ENCODE data around the gene POLD2. TPM values are rescaled to one million over a fixed set of nuclear protein-coding genes. Genes with fewer than 3 reads are reported as not detected.
A peak's percentile ranks its signal among the peaks of the same experiment; 100 is the strongest.

The POLD2 gene
- polyA plus RNA-seq, 5 donors, result 87.9 to 126 (median 101) TPM

- DNase-seq, result no peak
Observed at GRCh38 chr7:44114586-44115310, 8.6 kb downstream of the POLD2 start.

- no peak for DNase-seq
Observed at GRCh38 chr7:44113764-44114354, 9.5 kb downstream of the POLD2 start.

GRCh38 chr7:44112997-44113763 lies 10.2 kb downstream of the POLD2 start:
- no peak for DNase-seq

GRCh38 chr7:44112231-44112996 lies 10.9 kb downstream of the POLD2 start:
- no peak for DNase-seq

- no peak for DNase-seq
Observed at GRCh38 chr7:44111761-44112160, 11.6 kb downstream of the POLD2 start.

GRCh38 chr7:44110719-44111635 lies 12.4 kb downstream of the POLD2 start:
- no peak for DNase-seq

- no peak for DNase-seq
Observed at GRCh38 chr7:44109991-44110390, 13.4 kb downstream of the POLD2 start.

- no peak for DNase-seq
Observed at GRCh38 chr7:44108768-44109750, 14.3 kb downstream of the POLD2 start.

- DNase-seq, result no peak
Observed at GRCh38 chr7:44107961-44108767, 15.2 kb downstream of the POLD2 start.

- no peak for DNase-seq
Observed at GRCh38 chr7:44107116-44107960, 16.0 kb downstream of the POLD2 start.

GRCh38 chr7:44106311-44107065 lies 16.9 kb downstream of the POLD2 start:
- DNase-seq, result no peak

GRCh38 chr7:44105832-44106231 lies 17.5 kb downstream of the POLD2 start:
- no peak for DNase-seq

- no peak for DNase-seq
Observed at GRCh38 chr7:44104860-44105771, 18.2 kb downstream of the POLD2 start.

- DNase-seq, result peak in 1 of 2 donors; percentile 53
Observed at GRCh38 chr7:44103923-44104859, 19.2 kb downstream of the POLD2 start, which contains the start of gene AEBP1. AEBP1 (plus strand) TSS chr7:44104345; CDS start chr7:44104666, 321 bp downstream.

GRCh38 chr7:44103566-44103922 lies 19.8 kb downstream of the POLD2 start:
- no peak for DNase-seq
